WTC11 (cell line): ENCODE measurements around the gene SNX8.

ENCODE experiments used
- CTCF ChIP-seq: fragments of 200-600 bp; IDR thresholded peaks from 2 replicates; pipeline ENCODE4 v1.8.0; 2022; ENCODE audit warnings: antibody characterized with exemption
- MAX ChIP-seq: sonication (generic); formaldehyde crosslinking; IDR thresholded peaks from 2 replicates; pipeline ENCODE4 v1.8.0; 2022; ENCODE audit warnings: mild to moderate bottlenecking, missing genetic modification reagents
- NFYB ChIP-seq: sonication (generic); formaldehyde crosslinking; conservative IDR thresholded peaks from 2 replicates; pipeline ENCODE4 v1.8.0; 2022; ENCODE audit warnings: low read depth, missing genetic modification reagents
- SMAD3 ChIP-seq: sonication (generic); formaldehyde crosslinking; IDR thresholded peaks from 2 replicates; pipeline ENCODE4 v1.8.0; 2022; ENCODE audit warnings: missing genetic modification reagents, mild to moderate bottlenecking, borderline replicate concordance
- ZNF121 ChIP-seq: sonication (generic); formaldehyde crosslinking; IDR thresholded peaks from 2 replicates; pipeline ENCODE4 v1.8.0; 2023; ENCODE audit warnings: missing genetic modification reagents

GRCh38 chr7:2336626-2337299 is 22.5 kb upstream of the SNX8 start:
- TF ChIP-seq CTCF (no peak), ZNF121 (CRISPR knock-in tag) (no peak), MAX (CRISPR knock-in tag) (no peak), NFYB (no peak), SMAD3 (CRISPR knock-in tag) (no peak)
